Gastrocnemius medialis (tissue), 4 donors: ENCODE measurements around the gene TBCD.

ENCODE experiments used
- POLR2A ChIP-seq, 2 donors: fragments of 450-650 bp; IDR thresholded peaks; one replicate each; pipeline ENCODE4 v1.6.1; 2017; ENCODE audit warnings: antibody characterized with exemption in 2 of 2, mild to moderate bottlenecking in 2 of 2, moderate library complexity in 2 of 2
- TF ChIP-seq, protein P1 (sequence below), 5 experiments: fragments of 450-650 bp in 3 of 5; fragments of 200-600 bp in 2 of 5; sonication (generic) in 2 of 5; IDR thresholded peaks in 4 of 5; conservative IDR thresholded peaks in 1 of 5; 1 replicate in 4 of 5; 2 replicates in 1 of 5; pipeline ENCODE4 v1.5.1; 2016 to 2019; ENCODE audit warnings: antibody characterized with exemption in 5 of 5, mild to moderate bottlenecking in 3 of 5, moderate library complexity in 3 of 5

- TF ChIP-seq, protein P1, sequence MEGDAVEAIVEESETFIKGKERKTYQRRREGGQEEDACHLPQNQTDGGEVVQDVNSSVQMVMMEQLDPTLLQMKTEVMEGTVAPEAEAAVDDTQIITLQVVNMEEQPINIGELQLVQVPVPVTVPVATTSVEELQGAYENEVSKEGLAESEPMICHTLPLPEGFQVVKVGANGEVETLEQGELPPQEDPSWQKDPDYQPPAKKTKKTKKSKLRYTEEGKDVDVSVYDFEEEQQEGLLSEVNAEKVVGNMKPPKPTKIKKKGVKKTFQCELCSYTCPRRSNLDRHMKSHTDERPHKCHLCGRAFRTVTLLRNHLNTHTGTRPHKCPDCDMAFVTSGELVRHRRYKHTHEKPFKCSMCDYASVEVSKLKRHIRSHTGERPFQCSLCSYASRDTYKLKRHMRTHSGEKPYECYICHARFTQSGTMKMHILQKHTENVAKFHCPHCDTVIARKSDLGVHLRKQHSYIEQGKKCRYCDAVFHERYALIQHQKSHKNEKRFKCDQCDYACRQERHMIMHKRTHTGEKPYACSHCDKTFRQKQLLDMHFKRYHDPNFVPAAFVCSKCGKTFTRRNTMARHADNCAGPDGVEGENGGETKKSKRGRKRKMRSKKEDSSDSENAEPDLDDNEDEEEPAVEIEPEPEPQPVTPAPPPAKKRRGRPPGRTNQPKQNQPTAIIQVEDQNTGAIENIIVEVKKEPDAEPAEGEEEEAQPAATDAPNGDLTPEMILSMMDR (IDR thresholded peaks at IDR 0.05 in 4 of 5, conservative IDR thresholded peaks at IDR 0.05 in 1 of 5): no peak
- no peak for TF ChIP-seq POLR2A (IDR thresholded peaks at IDR 0.05)
Measured at GRCh38 chr17:82866590-82867191, 114.8 kb downstream of the TBCD start.
